NCI-H748 treated with DMSO at 0.1 percent for 48 hours (cell line): Measurements from ENCODE around the gene TMEM60.

Experiments
- DNase-seq: peaks from one replicate; lab custom pipeline; 2025; lab: John Stamatoyannopoulos, UW

TMEM60 gene

DNA sequence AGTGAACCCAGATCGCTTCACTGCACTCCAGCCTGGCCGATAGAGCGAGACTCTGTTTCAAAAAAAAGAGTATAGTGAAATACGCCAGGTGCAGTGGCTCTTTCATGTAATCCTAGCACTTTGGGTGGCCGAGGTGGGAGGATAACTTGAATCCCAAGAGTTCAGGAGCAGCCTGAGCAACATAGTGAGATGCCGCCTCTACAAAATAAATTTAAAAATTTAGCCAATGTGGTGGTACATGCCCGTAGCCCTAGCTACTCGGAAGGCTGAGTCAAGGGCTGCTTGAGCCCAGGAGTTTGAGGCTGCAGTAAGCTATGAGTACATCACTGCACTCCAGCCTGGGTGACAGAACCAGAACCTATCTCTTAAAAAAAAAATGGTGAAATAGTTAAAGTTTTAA is 27.9 kb downstream of the TMEM60 start:
- no peak for DNase-seq

DNA sequence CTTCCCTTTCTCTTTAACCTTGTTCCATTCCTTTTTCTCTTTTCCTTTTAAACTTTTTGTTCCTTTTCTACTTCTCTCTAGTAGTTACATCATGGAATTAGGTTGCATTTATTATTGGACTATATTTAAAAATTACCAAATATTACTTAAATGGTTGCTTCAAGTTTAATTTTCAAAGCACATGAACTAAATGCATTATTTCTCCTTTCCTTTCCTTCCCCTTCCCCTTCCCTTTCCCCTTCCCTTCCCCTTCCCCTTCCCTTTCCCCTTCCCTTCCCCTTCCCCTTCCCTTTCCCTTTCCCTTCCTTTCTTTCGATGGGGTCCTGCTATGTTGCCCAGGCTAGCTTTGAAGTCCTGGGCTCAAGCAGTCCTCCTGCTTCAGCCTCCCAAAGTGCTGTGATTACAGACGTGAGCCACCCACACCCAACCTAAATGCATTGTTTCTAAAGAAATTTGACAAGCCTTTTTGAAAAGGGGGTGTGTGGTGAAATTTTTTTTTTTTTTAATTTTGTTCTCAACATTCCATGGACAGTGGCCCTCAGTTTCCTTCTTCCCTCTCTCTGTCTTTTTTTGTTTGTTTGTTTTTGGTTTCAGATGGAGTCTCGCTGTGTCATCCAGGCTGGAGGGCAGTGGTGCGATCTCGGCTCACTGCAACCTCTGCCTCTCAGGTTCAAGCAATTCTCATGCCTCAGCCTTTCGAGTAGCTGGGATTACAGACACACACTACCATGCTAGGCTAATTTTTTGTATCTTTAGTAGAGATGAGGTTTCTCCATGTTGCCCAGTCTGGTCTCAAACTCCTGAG is 31.2 kb downstream of the TMEM60 start:
- no peak for DNase-seq

DNA sequence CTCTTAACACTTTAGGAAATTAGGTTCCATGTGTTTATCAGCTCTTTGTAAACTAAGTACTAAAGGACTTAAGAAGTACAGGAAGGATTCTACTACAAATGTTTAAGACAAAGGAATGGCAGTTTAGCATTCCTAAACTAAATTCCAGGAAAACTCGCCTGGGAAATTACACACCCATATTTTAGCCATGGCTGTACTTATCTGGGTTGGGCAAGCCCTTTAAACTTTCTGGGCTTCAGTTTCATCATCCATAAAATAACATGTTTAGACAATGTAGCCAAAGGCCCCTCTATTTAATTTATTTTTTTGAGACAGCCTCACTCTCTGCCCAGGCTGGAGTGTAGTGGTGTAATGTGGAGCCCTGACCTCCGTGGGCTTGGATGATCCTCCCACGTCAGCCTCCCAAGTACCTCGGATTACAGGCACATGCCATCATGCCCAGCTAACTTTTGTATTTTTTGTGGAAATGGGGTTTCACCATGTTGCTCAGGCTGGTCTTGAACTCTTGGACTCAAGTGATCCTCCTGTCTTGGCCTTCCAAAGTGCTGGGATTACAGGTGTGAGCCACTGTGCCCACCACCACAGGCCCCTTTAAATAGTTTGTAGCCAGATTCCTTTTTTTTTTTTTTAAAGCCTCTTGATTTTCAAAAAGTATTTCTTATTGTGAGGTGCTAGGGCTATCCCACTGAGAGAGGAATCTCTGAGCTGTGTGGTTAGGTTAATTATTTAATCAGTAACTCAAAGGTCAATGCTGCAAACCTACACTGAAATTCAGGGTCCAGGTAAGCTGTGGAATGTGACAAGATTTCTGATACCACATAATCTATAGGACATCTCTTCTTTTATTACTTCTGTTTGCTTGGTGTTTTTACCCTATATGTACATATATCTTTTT is 32.1 kb downstream of the TMEM60 start:
- DNase-seq = no peak

DNA sequence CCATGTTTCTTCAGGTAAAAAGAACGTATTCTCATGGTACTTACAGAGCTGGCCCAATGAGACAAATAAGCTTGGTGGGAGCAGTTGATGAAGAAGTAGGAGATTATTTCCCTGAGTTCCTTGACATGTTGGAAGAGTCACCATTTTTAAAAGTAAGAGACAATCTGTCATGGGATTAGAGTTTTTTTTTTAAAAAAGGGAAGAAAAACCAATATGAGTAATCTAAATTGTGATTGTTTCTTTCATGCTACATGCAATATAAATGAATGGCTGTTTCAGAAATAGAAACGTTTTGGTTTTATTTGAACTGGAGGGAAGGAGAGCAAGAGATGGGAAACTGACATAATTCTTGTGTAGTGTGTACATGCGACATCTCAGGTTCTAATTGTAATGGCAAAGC is 32.8 kb downstream of the TMEM60 start:
- no peak for DNase-seq

DNA sequence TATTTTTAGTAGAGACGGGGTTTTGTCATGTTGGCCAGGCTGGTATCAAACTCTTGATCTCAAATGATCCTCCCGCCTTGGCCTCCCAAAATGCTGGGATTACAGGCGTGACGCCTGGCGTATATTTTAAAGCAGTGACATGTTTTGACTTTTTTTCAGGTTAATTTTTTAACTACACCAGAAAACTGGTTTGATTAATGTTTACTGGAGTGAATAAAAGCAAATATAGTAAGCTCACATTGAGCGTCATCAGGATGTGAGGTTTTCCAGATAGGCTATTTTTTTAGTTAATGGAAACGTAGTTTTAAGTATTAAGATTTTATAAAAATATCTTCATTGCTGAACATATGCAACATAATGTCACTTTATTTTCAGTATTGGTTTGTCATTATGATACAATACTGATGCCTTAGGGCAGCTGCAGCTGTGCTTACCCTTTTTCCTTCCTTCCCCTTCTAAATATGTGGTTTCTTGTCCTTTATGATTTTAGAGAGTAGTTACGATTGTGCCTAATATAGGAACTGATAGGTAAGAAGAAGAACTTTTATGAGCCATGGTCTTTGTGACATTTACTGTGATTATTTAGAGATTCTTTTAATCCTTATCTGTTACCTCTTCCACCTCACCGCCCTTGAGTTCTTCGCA is 37.3 kb downstream of the TMEM60 start:
- no peak for DNase-seq

DNA sequence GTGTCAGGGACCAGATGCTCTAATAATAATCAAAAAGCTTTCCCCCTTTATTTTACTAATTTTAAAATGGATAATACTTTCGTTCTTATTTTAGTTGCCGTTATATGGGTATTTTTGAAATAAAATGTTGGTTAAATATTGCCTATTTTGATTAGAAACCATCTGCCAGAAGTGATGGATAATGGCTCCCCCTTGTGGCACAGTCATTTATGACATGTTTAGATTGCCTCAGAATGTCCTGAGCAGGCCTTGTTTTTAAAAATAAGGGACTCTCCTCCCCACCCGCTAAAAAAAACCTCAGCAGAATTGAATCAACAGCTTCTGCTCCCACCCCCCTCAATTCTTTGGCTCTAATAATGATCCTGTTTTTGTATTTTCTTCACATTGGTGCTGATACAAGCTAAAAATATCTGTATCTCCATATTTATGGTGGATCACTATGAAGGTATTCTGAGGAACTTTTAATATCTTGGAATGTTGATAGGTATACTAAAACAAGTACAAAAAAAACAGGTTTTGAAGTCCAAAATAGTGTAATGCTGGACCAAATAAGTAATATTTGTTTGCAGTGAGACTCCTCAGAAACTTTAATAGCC is 38.8 kb downstream of the TMEM60 start:
- peak; percentile 32 for DNase-seq

DNA sequence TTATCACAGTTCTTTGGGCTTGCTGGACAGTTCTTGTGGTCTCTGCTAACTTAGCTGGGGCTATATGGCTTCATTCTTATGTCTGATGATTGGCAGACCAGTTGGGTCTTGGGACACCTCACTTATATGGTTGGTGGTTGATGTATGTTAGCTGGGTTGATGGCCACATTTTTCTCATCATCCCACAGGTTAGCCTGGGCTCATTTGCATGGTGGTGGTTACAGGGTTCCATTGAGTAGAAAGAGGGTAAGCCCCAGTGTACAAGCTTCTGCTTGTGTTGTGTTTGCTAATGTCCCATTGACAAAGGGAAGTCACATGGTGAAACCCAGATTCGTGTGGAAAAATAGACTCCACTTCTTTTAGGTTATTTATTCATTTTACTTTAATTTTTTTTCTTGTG is 40.6 kb downstream of the TMEM60 start:
- no peak for DNase-seq

DNA sequence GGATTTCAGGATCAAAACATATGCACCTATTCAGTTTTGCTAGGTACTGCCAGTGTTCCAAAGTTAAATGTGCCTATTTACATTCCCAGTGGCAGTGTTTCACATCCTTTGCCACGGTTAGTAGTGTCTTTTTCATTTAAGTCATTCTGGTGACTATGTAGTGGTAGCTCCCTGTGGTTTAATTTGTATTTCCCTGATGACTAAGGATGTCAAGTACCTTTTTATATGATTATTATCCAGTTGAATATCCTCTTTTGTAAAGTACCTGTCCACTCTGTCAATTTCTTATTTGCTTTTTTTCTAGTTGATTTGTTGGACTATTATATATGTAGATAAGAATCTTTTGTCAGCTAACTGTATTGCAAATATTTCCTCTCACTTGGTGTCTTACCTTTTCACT is 45.1 kb downstream of the TMEM60 start:
- peak; percentile 47 for DNase-seq

DNA sequence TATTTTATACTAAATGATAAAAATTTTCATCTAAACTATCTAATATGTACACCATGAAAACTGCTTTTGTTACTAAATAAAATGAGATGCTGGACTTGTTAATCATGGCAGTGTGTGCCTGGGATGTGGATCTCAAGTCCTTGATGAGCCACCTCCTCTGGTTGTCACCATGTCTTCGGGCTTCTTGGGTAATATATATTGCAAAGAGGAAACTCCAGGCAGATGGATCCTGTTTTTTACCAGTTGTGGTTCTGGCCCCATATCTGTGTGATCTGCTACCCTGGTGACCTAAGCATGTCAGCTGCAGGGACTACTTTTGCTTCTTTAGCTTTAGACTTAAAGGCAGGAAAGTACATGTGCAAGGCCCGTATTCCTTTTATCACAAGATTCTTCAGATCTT is 46.2 kb downstream of the TMEM60 start:
- DNase-seq = no peak

DNA sequence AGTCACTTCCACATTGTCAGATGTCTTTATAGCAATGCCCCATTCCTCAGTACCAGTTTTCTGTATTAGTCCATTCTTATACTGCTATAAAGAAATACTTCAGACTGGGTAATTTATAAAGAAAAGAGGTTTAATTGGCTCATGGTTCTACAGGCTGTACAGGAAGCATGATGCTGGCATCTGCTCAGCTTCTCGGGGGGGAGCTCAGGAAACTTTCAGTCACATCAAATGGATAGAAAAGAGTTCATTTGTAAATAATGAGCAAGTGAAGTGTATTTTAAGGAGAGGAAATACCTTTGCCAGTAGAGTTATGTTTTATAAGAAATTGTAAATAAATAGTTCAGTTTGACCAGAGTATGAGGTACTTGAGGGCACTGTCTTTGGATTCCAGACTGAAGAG is 50.5 kb downstream of the TMEM60 start:
- no peak for DNase-seq

DNA sequence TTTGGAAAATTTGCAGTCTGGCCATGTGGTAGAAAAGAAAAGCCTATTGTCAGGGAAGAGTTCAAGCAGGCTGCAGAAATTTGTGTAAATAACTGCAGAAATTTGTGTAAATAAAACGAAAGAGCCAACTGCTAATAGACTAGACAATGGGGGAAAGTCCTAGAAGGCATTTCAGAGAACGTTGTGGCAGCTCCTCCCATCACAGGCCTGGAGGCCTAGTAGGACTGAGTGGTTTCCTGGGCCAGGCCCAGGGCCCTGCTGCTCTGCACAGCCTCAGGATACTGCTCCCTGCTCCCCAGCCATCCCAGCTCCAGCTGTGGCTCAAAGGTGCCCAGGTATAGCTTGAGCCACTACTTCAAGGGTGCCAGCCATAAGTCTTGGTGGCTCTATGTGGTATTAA is 51.1 kb downstream of the TMEM60 start:
- DNase-seq = no peak

DNA sequence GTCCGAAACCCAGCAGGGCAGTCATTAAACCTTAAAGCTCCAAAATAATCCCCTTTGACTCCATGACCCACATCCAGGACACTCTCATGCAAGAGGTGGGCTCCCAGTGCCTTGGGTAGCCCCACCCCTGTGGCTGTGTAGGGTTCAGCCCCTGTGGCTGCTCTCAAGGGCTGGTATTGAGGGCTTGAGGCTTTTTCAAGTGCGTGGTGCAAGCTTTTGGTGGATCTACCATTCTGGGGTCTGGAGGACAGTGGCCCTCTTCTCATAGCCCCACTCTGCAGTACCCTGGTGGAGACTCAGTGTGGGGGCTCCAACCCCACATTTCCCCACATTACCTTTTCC is 51.4 kb downstream of the TMEM60 start:
- DNase-seq = no peak

DNA sequence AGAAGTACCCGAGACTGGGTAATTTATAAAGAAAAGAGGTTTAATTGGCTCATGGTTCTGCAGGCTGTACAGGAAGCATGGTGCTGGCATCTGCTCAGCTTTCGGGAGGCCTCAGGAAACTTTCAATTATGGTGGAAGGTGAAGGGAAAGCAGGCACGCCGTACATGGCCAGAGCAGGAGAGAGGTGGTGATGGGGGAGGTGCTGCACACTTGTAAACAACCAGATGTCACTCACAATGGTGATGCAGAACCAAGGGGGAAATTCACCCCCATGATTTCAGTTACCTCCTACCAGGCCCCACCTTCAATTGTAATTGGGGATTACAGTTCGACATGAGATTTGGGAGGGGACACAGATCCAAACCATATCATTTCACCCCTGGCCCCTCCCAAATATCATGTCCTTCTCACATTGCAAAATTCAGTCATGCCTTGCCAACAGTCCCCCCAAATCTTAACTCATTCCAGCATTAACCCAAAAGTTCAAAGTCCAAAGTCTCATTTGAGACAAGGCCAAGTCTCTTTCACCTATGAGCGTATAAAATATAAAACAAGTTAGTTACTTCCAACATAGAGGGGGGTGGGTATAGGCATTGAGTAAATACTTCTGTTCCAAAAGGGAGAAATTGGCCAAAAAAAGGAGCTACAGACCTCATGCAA is 51.9 kb downstream of the TMEM60 start:
- no peak for DNase-seq

DNA sequence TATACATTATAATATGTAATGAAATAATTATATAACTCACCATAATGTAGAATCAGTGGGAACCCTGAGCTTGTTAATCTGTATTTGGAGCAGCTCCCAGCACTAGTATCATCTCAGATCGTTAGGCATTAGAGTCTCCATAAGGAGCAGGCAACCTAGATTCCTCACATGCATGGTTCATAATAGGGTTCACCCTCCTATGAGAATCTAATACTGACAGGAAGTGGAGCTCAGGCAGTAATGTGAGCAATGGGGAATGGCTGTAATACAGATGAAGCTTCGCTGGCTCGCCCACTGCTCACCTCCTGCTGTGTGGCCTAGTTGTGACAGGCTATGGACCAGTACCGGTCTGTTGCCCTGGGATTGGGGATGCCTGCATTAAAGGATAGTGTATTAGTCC is 52.5 kb downstream of the TMEM60 start:
- no peak for DNase-seq
